Osteocyte (in vitro differentiated cells): Measurements from ENCODE around the gene ABCA13. TPM values are rescaled to one million over a fixed set of nuclear protein-coding genes. Genes with fewer than 3 reads are reported as not detected.

Source experiments
- DNase-seq: peaks from one replicate; pipeline ENCODE4 v3.0.0; 2021; ENCODE audit warnings: mixed read lengths; ENCODE audit not compliant: unreplicated experiment; ENCODE audit errors: extremely low spot score
- H3K27ac Mint-ChIP-seq: one replicate; pipeline ENCODE4 v1.8.0; 2021; ENCODE audit warnings: mild to moderate bottlenecking, mixed read lengths; ENCODE audit not compliant: unreplicated experiment
- H3K27me3 Mint-ChIP-seq: one replicate; pipeline ENCODE4 v1.8.0; 2021; ENCODE audit warnings: mixed read lengths; ENCODE audit not compliant: unreplicated experiment
- H3K36me3 Mint-ChIP-seq: one replicate; pipeline ENCODE4 v1.8.0; 2021; ENCODE audit warnings: mixed read lengths; ENCODE audit not compliant: unreplicated experiment
- H3K4me1 Mint-ChIP-seq: one replicate; pipeline ENCODE4 v1.8.0; 2021; ENCODE audit warnings: mixed read lengths; ENCODE audit not compliant: unreplicated experiment
- H3K4me3 Mint-ChIP-seq: one replicate; pipeline ENCODE4 v1.8.0; 2021; ENCODE audit warnings: mild to moderate bottlenecking, moderate library complexity, mixed read lengths; ENCODE audit not compliant: unreplicated experiment
- H3K9me3 Mint-ChIP-seq: one replicate; pipeline ENCODE4 v1.8.0; 2021; ENCODE audit warnings: mixed read lengths; ENCODE audit not compliant: unreplicated experiment
- total RNA-seq: library from RNA; stranded (reverse); gene quantifications from 2 replicates; pipeline ENCODE4 v1.2.1, GENCODE V29; 2021
- TF ChIP-seq, protein P1 (sequence below): fragments of 200-600 bp; sonication (generic); IDR thresholded peaks from 2 replicates; pipeline ENCODE4 v1.5.0; 2021; ENCODE audit warnings: antibody characterized with exemption, mild to moderate bottlenecking, moderate library complexity

The ABCA13 gene
- total RNA-seq, 1 donor from 2014 or later = 1.1 TPM

DNA sequence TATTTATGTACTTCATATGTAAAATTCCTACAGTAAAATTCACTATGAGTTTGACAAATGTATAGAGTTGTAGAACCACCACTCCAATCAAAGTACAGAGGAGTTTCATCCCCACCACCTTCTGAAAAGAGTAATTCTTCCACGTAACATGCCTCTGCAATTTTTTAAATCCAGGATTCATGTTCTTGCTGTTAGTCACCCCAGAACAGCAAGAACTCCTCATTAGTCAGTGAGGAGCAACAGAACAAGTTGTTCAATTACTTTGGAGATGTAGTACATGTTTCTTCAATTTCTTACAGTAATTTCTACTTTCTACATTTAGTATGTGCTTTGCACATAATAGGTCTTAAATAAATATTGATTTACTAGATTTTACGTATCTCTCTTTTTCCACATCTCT is 248.1 kb downstream of the ABCA13 start:
- TF ChIP-seq, protein P1, sequence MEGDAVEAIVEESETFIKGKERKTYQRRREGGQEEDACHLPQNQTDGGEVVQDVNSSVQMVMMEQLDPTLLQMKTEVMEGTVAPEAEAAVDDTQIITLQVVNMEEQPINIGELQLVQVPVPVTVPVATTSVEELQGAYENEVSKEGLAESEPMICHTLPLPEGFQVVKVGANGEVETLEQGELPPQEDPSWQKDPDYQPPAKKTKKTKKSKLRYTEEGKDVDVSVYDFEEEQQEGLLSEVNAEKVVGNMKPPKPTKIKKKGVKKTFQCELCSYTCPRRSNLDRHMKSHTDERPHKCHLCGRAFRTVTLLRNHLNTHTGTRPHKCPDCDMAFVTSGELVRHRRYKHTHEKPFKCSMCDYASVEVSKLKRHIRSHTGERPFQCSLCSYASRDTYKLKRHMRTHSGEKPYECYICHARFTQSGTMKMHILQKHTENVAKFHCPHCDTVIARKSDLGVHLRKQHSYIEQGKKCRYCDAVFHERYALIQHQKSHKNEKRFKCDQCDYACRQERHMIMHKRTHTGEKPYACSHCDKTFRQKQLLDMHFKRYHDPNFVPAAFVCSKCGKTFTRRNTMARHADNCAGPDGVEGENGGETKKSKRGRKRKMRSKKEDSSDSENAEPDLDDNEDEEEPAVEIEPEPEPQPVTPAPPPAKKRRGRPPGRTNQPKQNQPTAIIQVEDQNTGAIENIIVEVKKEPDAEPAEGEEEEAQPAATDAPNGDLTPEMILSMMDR = no peak
- no peaks in the 10 kb centered on the region for H3K4me1 Mint-ChIP-seq
- no peak for DNase-seq
- H3K4me3 Mint-ChIP-seq = no peak overlapping the region
- no peaks in the 10 kb centered on the region for H3K9me3 Mint-ChIP-seq
- peaks cover 3% of the 10 kb centered on the region for H3K27me3 Mint-ChIP-seq
- H3K27ac Mint-ChIP-seq = no peak overlapping the region
- H3K36me3 Mint-ChIP-seq = no peaks in the 10 kb centered on the region

DNA sequence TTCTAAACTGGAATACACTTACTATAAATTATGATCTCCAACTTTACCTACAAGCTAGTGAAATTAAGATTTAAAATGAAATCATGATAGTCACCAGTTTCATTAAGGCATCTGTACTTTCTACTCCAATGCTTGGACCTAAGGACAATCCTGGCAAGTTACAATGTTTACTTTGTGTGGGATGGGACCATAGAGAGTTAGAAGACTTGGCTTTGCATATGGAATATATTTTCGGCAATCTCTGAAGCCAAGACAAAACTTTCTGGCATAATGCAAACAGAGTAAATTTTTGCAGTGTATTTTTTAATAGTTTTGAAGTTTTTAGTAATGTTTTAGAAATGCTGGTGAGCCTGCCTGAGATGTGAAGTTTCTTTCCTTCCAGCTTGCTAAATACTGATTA is 248.9 kb downstream of the ABCA13 start:
- peaks cover 3% of the 10 kb centered on the region for H3K27me3 Mint-ChIP-seq
- no peaks in the 10 kb centered on the region for H3K4me1 Mint-ChIP-seq
- DNase-seq = no peak
- TF ChIP-seq, protein P1 = no peak
- H3K27ac Mint-ChIP-seq = no peak overlapping the region
- H3K4me3 Mint-ChIP-seq = no peak overlapping the region
- H3K36me3 Mint-ChIP-seq = no peaks in the 10 kb centered on the region
- no peaks in the 10 kb centered on the region for H3K9me3 Mint-ChIP-seq

DNA sequence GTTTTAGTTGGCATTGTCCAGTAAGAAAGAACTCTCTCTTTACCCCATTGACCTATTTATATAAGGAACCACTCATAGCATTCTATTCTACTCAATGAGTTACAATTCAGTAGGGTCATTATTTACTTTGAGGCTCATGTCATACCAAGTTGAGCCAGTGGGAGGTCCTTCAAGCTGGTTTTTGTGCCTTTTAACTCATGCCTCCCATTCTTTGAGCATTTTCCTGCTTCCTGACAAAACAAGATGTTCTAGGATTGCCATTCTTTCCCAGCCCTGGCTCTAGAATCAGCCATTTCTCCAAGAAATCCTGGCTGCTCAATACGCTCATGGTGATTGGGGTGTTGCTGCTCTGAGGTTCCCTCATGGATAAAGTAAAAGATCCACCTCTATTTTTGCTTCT is 250.1 kb downstream of the ABCA13 start:
- Mint-ChIP-seq H3K27ac (no peak overlapping the region), H3K4me1 (no peaks in the 10 kb centered on the region), H3K9me3 (no peaks in the 10 kb centered on the region), H3K36me3 (no peaks in the 10 kb centered on the region), H3K4me3 (no peak overlapping the region), H3K27me3 (peaks cover 3% of the 10 kb centered on the region)
- TF ChIP-seq, protein P1 = no peak
- DNase-seq = no peak

DNA sequence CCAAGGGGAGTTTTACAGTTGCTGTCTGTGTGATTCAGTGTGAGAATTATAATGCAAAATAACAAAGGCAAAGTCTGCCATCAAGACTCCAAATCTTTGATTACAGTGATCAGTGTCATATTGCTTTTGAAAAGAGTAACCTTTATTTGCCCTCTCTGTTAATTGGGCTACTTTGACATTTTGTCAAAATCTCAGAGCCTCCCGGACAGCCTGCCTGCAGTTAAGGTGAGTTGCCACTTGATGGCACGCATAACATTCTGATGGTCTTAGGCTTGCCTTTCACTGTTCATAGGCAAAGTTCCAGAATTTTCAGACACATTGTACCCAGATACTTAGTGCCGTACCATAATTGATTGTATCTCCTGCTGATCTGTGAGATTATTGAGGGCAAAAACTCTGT is 253.5 kb downstream of the ABCA13 start:
- Mint-ChIP-seq H3K27ac (no peak overlapping the region), H3K36me3 (no peaks in the 10 kb centered on the region), H3K4me3 (no peak overlapping the region), H3K9me3 (no peaks in the 10 kb centered on the region), H3K4me1 (no peaks in the 10 kb centered on the region), H3K27me3 (no peaks in the 10 kb centered on the region)
- TF ChIP-seq, protein P1 = peak; percentile 13
- no peak for DNase-seq

DNA sequence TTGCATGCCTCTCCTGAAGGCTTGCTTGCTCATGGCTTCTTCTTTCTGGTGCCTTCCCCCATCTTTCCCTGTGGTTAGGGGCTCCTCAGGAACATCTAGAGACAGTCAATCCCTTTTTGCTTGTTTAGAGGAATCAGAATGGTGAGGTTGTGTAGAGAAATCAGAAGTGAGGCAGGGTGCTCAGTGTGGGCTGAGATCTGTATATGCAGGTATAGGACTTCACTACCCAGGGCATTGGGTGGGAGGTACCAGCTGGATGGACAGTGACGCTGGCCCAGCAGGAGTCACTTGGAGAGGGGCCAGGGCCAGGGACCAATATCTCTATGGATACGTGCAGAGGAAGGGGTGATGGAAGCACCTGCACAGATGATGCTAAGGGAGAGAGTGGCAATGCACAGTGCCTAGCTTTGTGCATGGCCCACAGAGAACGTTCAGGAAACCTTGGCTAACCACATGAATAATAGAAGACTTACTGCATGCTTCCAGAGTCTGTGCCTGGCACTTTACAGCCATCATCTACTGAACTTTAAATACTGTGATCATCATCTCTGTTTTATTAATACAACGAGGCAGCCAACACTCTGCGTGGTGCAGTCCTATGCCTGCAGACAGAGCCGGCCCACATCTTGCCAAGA is 255.2 kb downstream of the ABCA13 start:
- Mint-ChIP-seq H3K36me3 (no peaks in the 10 kb centered on the region), H3K4me3 (no peak overlapping the region), H3K4me1 (no peaks in the 10 kb centered on the region), H3K9me3 (no peaks in the 10 kb centered on the region), H3K27me3 (no peaks in the 10 kb centered on the region), H3K27ac (no peak overlapping the region)
- TF ChIP-seq, protein P1 = no peak
- DNase-seq = no peak
